Measurements from ENCODE around the gene YWHAG.
"Not testable (repeated sequence)": the region's sequence is repeated elsewhere in the genome, so short reads cannot be mapped to it uniquely, and the experiment has no call there.

Gene YWHAG

GRCh38 chr7:76294344-76295024, 64.3 kb downstream of the YWHAG start:
- POLR2A ChIA-PET, result interaction anchor here (1.0 kb wide), 1 partner anchor 9 kb away, joined by 3 read pairs; no protein-coding TSS in a partner anchor
- peaks cover 3 to 47% (median 41%) of the 10 kb centered on the region in 4 experiments for H3K4me1 ChIP-seq (ENCODE audit: control extremely low read depth in 1 of 4, control insufficient read depth in 4 of 4, insufficient read depth in 4 of 4, low read length in 3 of 4)
- no peaks in the 10 kb centered on the region for H3K27me3 ChIP-seq (replicated peaks in 2 of 5; ENCODE audit: control insufficient read depth in 4 of 5, insufficient read depth in 5 of 5, low read length in 4 of 5)
- H3K9me3 ChIP-seq (ENCODE audit: control extremely low read depth in 1 of 5, control insufficient read depth in 4 of 5, insufficient read depth in 2 of 5, low read depth in 1 of 5, low read length in 4 of 5), result no peaks in the 10 kb centered on the region
- 55% methylated on average over 19 of the region's 20 CpGs for WGBS (ENCODE audit: insufficient coverage)
- H3K36me3 ChIP-seq (ENCODE audit: control insufficient read depth in 4 of 4, insufficient read depth in 4 of 4, low read length in 3 of 4), result no peaks in the 10 kb centered on the region
- no peak overlapping the region for H3K27ac ChIP-seq (ENCODE audit: insufficient read depth in 1 of 2, low read depth in 1 of 2, low read length in 2 of 2, poor library complexity in 1 of 2, severe bottlenecking in 2 of 2)
- peak overlapping the region in 1 of 7 experiments; percentile 16 for H3K4me3 ChIP-seq (ENCODE audit: control insufficient read depth in 1 of 7, extremely low read depth in 1 of 7, insufficient read depth in 4 of 7, low read depth in 2 of 7, low read length in 6 of 7)
- peak; percentile 62 to 84 (median 80) for DNase-seq
- CTCF ChIA-PET, result interaction anchor here (1.0 to 14.8 kb wide), 4 partner anchors 17 to 116 kb away, joined by 3 to 303 read pairs (median 4); partner anchors contain the start of gene HSPB1

GRCh38 chr7:76293407-76293901, 65.3 kb downstream of the YWHAG start:
- Histone ChIP-seq H3K4me1 (ENCODE audit: control extremely low read depth in 1 of 4, control insufficient read depth in 4 of 4, insufficient read depth in 4 of 4, low read length in 3 of 4) (peaks cover 3 to 50% (median 41%) of the 10 kb centered on the region in 4 experiments), H3K36me3 (ENCODE audit: control insufficient read depth in 4 of 4, insufficient read depth in 4 of 4, low read length in 3 of 4) (no peaks in the 10 kb centered on the region), H3K9me3 (ENCODE audit: control extremely low read depth in 1 of 5, control insufficient read depth in 4 of 5, insufficient read depth in 2 of 5, low read depth in 1 of 5, low read length in 4 of 5) (no peaks in the 10 kb centered on the region), H3K27me3 (replicated peaks in 2 of 5; ENCODE audit: control insufficient read depth in 4 of 5, insufficient read depth in 5 of 5, low read length in 4 of 5) (no peaks in the 10 kb centered on the region), H3K4me3 (ENCODE audit: control insufficient read depth in 1 of 7, extremely low read depth in 1 of 7, insufficient read depth in 4 of 7, low read depth in 2 of 7, low read length in 6 of 7) (no peak overlapping the region), H3K27ac (ENCODE audit: insufficient read depth in 1 of 2, low read depth in 1 of 2, low read length in 2 of 2, poor library complexity in 1 of 2, severe bottlenecking in 2 of 2) (no peak overlapping the region)
- POLR2A ChIA-PET, result no interaction called here
- DNase-seq, result no peak
- CTCF ChIA-PET, result interaction anchor here (1.3 to 14.8 kb wide), 3 partner anchors 18 to 67 kb away, joined by 3 to 303 read pairs (median 8); partner anchors contain the start of gene HSPB1
- 56% methylated on average over 4 of the region's 8 CpGs for WGBS (ENCODE audit: insufficient coverage)

DNA sequence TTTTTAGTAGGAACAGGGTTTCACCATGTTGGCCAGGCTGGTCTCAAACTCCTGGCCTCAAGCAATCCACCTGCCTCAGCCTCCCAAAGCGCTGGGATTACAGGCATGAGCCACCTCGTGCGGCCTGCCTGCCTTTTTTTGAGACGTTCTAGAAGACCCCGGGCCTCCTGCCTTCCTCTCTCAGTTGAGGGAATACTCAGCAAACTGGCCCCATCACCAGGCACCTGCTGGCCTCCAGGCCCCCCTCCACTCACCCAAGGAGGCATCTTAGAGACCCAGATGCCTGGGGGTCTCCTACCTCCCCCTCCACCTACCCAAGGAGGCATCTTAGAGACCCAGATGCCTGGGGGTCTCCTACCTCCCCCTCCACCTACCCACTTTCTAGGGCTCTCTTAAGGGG, 65.9 kb downstream of the YWHAG start:
- POLR2A ChIA-PET, result interaction anchor here (0.7 to 1.9 kb wide), 4 partner anchors 10 to 25 kb away, joined by 4 to 15 read pairs (median 12); partner anchors contain the start of gene HSPB1
- H3K4me3 ChIP-seq (ENCODE audit: control insufficient read depth in 1 of 7, extremely low read depth in 1 of 7, insufficient read depth in 4 of 7, low read depth in 2 of 7, low read length in 6 of 7), result not testable (repeated sequence)
- peaks cover 3 to 50% (median 41%) of the 10 kb centered on the region in 4 experiments for H3K4me1 ChIP-seq (ENCODE audit: control extremely low read depth in 1 of 4, control insufficient read depth in 4 of 4, insufficient read depth in 4 of 4, low read length in 3 of 4)

GRCh38 chr7:76292213-76292573, 66.6 kb downstream of the YWHAG start:
- peak; percentile 82 to 93 (median 90) for DNase-seq
- Histone ChIP-seq H3K4me3 (ENCODE audit: control insufficient read depth in 1 of 7, extremely low read depth in 1 of 7, insufficient read depth in 4 of 7, low read depth in 2 of 7, low read length in 6 of 7) (peak overlapping the region in 5 of 7 experiments; percentile 13 to 63 (median 51)), H3K9me3 (ENCODE audit: control extremely low read depth in 1 of 5, control insufficient read depth in 4 of 5, insufficient read depth in 2 of 5, low read depth in 1 of 5, low read length in 4 of 5) (no peaks in the 10 kb centered on the region), H3K36me3 (ENCODE audit: control insufficient read depth in 4 of 4, insufficient read depth in 4 of 4, low read length in 3 of 4) (no peaks in the 10 kb centered on the region), H3K27ac (ENCODE audit: insufficient read depth in 1 of 2, low read depth in 1 of 2, low read length in 2 of 2, poor library complexity in 1 of 2, severe bottlenecking in 2 of 2) (peak overlapping the region; percentile 33 to 54), H3K4me1 (ENCODE audit: control extremely low read depth in 1 of 4, control insufficient read depth in 4 of 4, insufficient read depth in 4 of 4, low read length in 3 of 4) (peaks cover 3 to 52% (median 41%) of the 10 kb centered on the region in 4 experiments), H3K27me3 (replicated peaks in 2 of 5; ENCODE audit: control insufficient read depth in 4 of 5, insufficient read depth in 5 of 5, low read length in 4 of 5) (no peaks in the 10 kb centered on the region)
- CTCF ChIA-PET, result interaction anchor here (0.6 to 14.8 kb wide), 6 partner anchors 10 to 1072 kb away, joined by 3 to 303 read pairs (median 8); partner anchors contain the start of gene HSPB1
- 6% methylated on average over 2 of the region's 5 CpGs for WGBS (ENCODE audit: insufficient coverage)
- POLR2A ChIA-PET, result interaction anchor here (0.7 to 1.9 kb wide), 5 partner anchors 11 to 26 kb away, joined by 3 to 15 read pairs (median 10); partner anchors contain the start of gene HSPB1

More for the DNA sequence above, 65.9 kb downstream of the YWHAG start:
- DNase-seq; H3K27me3 ChIP-seq (replicated peaks in 2 of 5; ENCODE audit: control insufficient read depth in 4 of 5, insufficient read depth in 5 of 5, low read length in 4 of 5); H3K36me3 ChIP-seq (ENCODE audit: control insufficient read depth in 4 of 4, insufficient read depth in 4 of 4, low read length in 3 of 4); H3K27ac ChIP-seq (ENCODE audit: insufficient read depth in 1 of 2, low read depth in 1 of 2, low read length in 2 of 2, poor library complexity in 1 of 2, severe bottlenecking in 2 of 2); H3K9me3 ChIP-seq (ENCODE audit: control extremely low read depth in 1 of 5, control insufficient read depth in 4 of 5, insufficient read depth in 2 of 5, low read depth in 1 of 5, low read length in 4 of 5): not testable (repeated sequence)
- CTCF ChIA-PET, result interaction anchor here (0.6 to 14.8 kb wide), 5 partner anchors 11 to 1072 kb away, joined by 3 to 303 read pairs (median 8); partner anchors contain the start of gene HSPB1
- WGBS (ENCODE audit: insufficient coverage), result 79% methylated on average over 5 of the region's 5 CpGs

DNA sequence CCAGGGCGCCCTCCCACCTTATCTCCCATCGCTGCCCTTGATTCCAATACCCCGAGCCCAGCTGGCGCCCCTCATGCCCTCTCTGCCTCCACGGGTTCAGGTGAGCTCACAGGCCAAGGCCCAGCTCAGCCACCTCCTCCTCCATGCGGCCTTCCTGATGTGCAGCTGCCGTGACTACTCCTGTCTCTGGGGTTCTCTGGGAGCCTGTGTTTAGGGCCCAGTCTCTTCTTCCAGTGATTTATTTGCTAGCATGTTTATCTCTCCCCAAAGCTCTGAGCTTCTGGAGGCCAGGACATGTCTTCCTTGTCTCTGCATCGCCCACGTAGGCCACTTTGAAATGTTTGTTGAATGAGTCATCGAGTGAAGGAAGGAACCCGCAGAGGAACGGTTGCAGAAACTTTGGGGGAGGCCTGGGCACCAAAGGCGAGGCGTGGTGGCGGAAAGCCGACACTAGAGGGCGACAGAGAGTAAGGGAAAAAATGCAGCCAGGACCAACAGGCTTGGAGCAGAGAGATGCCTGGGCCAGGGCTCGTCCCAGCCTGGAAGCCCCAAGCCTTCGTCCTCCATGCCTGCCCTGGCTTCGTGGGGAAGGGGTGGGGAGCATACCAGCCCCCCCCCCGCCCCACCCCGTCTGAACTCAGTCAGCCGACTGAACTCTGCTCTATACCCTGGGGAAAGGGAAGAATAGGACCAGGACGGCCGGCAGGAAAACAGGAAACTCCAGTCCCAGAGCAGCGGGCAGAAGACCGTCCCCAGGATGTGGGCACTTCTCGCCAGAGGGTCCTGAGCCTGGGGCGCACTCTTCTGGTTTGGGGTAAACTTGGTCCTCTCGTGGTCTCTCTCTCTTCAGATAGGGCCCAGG, 67.2 kb downstream of the YWHAG start:
- ChIA-PET CTCF (interaction anchor here (0.7 to 14.8 kb wide), 12 partner anchors 10 to 117 kb away, joined by 3 to 303 read pairs (median 4); partner anchors contain the start of gene HSPB1), POLR2A (interaction anchor here (0.7 to 1.9 kb wide), 5 partner anchors 11 to 106 kb away, joined by 3 to 15 read pairs (median 10); partner anchors contain the start of gene HSPB1)
- Histone ChIP-seq H3K27me3 (replicated peaks in 2 of 5; ENCODE audit: control insufficient read depth in 4 of 5, insufficient read depth in 5 of 5, low read length in 4 of 5) (no peaks in the 10 kb centered on the region), H3K4me1 (ENCODE audit: control extremely low read depth in 1 of 4, control insufficient read depth in 4 of 4, insufficient read depth in 4 of 4, low read length in 3 of 4) (peaks cover 3 to 52% (median 41%) of the 10 kb centered on the region in 4 experiments), H3K27ac (ENCODE audit: insufficient read depth in 1 of 2, low read depth in 1 of 2, low read length in 2 of 2, poor library complexity in 1 of 2, severe bottlenecking in 2 of 2) (peak overlapping the region; percentile 40 to 72), H3K9me3 (ENCODE audit: control extremely low read depth in 1 of 5, control insufficient read depth in 4 of 5, insufficient read depth in 2 of 5, low read depth in 1 of 5, low read length in 4 of 5) (no peaks in the 10 kb centered on the region), H3K36me3 (ENCODE audit: control insufficient read depth in 4 of 4, insufficient read depth in 4 of 4, low read length in 3 of 4) (no peaks in the 10 kb centered on the region), H3K4me3 (ENCODE audit: control insufficient read depth in 1 of 7, extremely low read depth in 1 of 7, insufficient read depth in 4 of 7, low read depth in 2 of 7, low read length in 6 of 7) (peak overlapping the region in 6 of 7 experiments; percentile 13 to 63 (median 50))
- 20% methylated on average over 24 of the region's 30 CpGs for WGBS (ENCODE audit: insufficient coverage)
- DNase-seq, result peak; percentile 92 to 97 (median 96)

DNA sequence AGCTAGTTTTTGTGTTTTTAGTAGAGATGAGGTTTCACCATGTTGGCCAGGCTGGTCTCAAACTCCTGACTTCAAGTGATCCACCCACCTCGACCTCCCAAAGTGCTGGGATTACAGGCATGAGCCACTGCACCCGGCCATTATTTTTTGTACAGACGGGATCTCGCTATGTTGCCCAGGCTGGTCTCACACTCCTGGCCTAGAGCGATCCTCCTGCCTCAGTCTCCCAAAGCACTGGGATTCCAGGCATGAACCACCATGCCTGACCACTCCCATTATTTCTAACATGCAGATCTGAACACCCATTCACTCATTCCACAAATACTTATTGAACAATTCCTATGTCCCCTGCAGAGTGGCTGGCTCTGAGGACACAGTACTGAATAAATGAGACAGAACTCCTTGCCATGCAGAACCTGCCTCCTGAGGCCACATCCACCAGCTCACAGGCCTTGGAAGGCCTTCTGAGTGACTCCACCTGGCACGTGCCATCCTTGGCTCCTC, 67.9 kb downstream of the YWHAG start:
- CTCF ChIA-PET, result interaction anchor here (0.7 to 14.8 kb wide), 10 partner anchors 13 to 116 kb away, joined by 3 to 303 read pairs (median 4); partner anchors contain the start of gene HSPB1
- not testable (repeated sequence) for H3K36me3 ChIP-seq (ENCODE audit: control insufficient read depth in 4 of 4, insufficient read depth in 4 of 4, low read length in 3 of 4); H3K9me3 ChIP-seq (ENCODE audit: control extremely low read depth in 1 of 5, control insufficient read depth in 4 of 5, insufficient read depth in 2 of 5, low read depth in 1 of 5, low read length in 4 of 5); H3K27me3 ChIP-seq (replicated peaks in 2 of 5; ENCODE audit: control insufficient read depth in 4 of 5, insufficient read depth in 5 of 5, low read length in 4 of 5); DNase-seq
- POLR2A ChIA-PET, result interaction anchor here (0.7 to 1.9 kb wide), 4 partner anchors 12 to 106 kb away, joined by 3 to 15 read pairs (median 12); partner anchors contain the start of gene HSPB1
- Histone ChIP-seq H3K4me3 (ENCODE audit: control insufficient read depth in 1 of 7, extremely low read depth in 1 of 7, insufficient read depth in 4 of 7, low read depth in 2 of 7, low read length in 6 of 7) (peak overlapping the region in 3 of 7 experiments; percentile 16 to 63 (median 57)), H3K27ac (ENCODE audit: insufficient read depth in 1 of 2, low read depth in 1 of 2, low read length in 2 of 2, poor library complexity in 1 of 2, severe bottlenecking in 2 of 2) (peak overlapping the region; percentile 40 to 72), H3K4me1 (ENCODE audit: control extremely low read depth in 1 of 4, control insufficient read depth in 4 of 4, insufficient read depth in 4 of 4, low read length in 3 of 4) (peaks cover 3 to 52% (median 41%) of the 10 kb centered on the region in 4 experiments)
- WGBS (ENCODE audit: insufficient coverage), result 89% methylated on average over 6 of the region's 6 CpGs

Measured in common myeloid progenitor, CD34-positive (primary cell).